ENCODE data around the gene LRRC23. TPM values are rescaled to one million over a fixed set of nuclear protein-coding genes. Genes with fewer than 3 reads are reported as not detected.

Gene LRRC23
- total and polyA plus RNA-seq, 2 of the 13 experiments (the other 11 are each of a cell fraction or from before 2014, with no cell fraction given), result 6.0 to 7.8 TPM

GRCh38 chr12:6867413-6868210, 37.0 kb upstream of the LRRC23 start, which contains the start of gene TPI1 (continued):
- peak; percentile 60; the same call in 1 of the 2 replicates for TF ChIP-seq ARID4A (CRISPR knock-in tag; IDR thresholded peaks at IDR 0.05; ENCODE audit: borderline replicate concordance)
- TF ChIP-seq STAT6 (CRISPR knock-in tag; IDR thresholded peaks at IDR 0.05; ENCODE audit: borderline replicate concordance), result no peak
- TF ChIP-seq ZNF646 (CRISPR knock-in tag; IDR thresholded peaks at IDR 0.05), result no peak
- TF ChIP-seq SP5 (CRISPR knock-in tag; IDR thresholded peaks at IDR 0.05; ENCODE audit: borderline replicate concordance, low read depth), result 0 out of 2 replicates have a peak, but pooled peaks have one; percentile 41
- TF ChIP-seq E2F5 (CRISPR knock-in tag; conservative IDR thresholded peaks at IDR 0.05), result peak; percentile 55; the same call in 1 of the 2 replicates
- no peak for TF ChIP-seq ARHGAP35 (CRISPR knock-in tag; IDR thresholded peaks at IDR 0.05; ENCODE audit: borderline replicate concordance)
- no peak for TF ChIP-seq NAIF1 (CRISPR knock-in tag; IDR thresholded peaks at IDR 0.05; ENCODE audit: borderline replicate concordance)
- TF ChIP-seq IRF1 (CRISPR knock-in tag; IDR thresholded peaks at IDR 0.05; ENCODE audit: low read depth), result 0 out of 2 replicates have a peak, but pooled peaks have one; percentile 13
- TF ChIP-seq KLF16 (CRISPR knock-in tag; IDR thresholded peaks at IDR 0.05), result peak in 1 of 2 experiments; percentile 72; a peak in 1 of 4 replicates
- TF ChIP-seq KMT2B (CRISPR knock-in tag; IDR thresholded peaks at IDR 0.05), result peak; percentile 50; the same call in 1 of the 2 replicates
- TF ChIP-seq HNRNPLL (IDR thresholded peaks at IDR 0.05; ENCODE audit: low read depth, low read length, poor library complexity, severe bottlenecking), result peak; percentile 71
